ENCODE data around the gene KCNK3.

DNA sequence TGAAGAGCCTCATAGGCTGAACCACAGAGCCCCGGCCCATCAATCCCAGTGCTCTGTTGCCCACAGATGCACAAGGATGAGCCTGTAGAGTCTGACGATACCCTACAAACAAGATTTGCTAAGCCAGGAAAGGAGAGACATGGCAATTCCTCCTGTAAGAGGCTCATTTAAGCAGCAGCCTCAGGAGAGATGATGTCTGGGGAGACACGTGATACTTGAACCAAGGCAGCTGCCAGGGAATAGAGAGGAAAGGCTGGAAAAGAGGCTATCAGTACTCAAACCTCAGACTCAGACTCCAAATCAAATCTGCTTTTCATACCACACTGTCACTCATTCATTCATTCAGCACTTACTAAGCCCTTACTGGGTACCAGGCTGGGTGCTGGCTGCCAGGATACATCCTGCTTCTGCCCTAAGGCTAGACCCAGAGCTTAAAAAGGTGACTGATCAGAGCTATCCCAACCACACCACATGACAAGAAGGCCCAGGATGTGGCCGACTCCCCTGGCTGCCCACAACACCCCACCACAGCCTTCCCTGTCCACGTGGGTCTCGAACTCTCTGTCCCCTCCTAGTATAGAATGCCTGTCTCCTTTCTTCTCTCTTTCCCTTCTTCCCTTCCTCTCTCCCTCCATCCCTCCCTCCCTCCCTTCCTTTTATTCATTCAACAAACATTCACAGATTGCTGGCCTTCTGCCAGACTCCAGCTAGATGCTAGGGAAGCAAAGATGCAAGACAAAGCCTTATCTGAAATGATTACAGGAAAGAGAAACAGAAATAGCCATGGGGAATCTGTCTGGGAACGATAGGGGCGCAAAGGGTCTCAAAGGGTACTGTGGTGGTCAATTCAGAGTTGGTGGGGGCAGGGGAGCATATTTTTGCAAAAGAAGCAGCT is 23.4 kb upstream of the KCNK3 start:
- TF ChIP-seq, protein P1, sequence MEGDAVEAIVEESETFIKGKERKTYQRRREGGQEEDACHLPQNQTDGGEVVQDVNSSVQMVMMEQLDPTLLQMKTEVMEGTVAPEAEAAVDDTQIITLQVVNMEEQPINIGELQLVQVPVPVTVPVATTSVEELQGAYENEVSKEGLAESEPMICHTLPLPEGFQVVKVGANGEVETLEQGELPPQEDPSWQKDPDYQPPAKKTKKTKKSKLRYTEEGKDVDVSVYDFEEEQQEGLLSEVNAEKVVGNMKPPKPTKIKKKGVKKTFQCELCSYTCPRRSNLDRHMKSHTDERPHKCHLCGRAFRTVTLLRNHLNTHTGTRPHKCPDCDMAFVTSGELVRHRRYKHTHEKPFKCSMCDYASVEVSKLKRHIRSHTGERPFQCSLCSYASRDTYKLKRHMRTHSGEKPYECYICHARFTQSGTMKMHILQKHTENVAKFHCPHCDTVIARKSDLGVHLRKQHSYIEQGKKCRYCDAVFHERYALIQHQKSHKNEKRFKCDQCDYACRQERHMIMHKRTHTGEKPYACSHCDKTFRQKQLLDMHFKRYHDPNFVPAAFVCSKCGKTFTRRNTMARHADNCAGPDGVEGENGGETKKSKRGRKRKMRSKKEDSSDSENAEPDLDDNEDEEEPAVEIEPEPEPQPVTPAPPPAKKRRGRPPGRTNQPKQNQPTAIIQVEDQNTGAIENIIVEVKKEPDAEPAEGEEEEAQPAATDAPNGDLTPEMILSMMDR (IDR thresholded peaks at IDR 0.05), result no peak
- TF ChIP-seq ZFX (IDR thresholded peaks at IDR 0.05; ENCODE audit: borderline replicate concordance), result no peak
